CD4-positive, alpha-beta T cell treated with Interleukin-17A for 4 hours (primary cell): ENCODE measurements around the gene ADAP1.

ENCODE experiments used
- DNase-seq: peaks from one replicate; pipeline ENCODE4 v3.0.0-alpha.2; 2020; ENCODE audit warnings: mixed read lengths

Gene ADAP1

GRCh38 chr7:853366-854117 is 100.9 kb downstream of the ADAP1 start:
- DNase-seq, result no peak

GRCh38 chr7:851204-851603 is 103.3 kb downstream of the ADAP1 start:
- DNase-seq, result no peak

GRCh38 chr7:849781-850180 is 104.7 kb downstream of the ADAP1 start:
- no peak for DNase-seq

- no peak for DNase-seq
Measured at GRCh38 chr7:849145-849544, 105.3 kb downstream of the ADAP1 start.
